Skin of body (tissue), 2 donors: ENCODE measurements around the gene FER. TPM values are rescaled to one million over a fixed set of nuclear protein-coding genes. Genes with fewer than 3 reads are reported as not detected.
"Not testable (repeated sequence)": the region's sequence is repeated elsewhere in the genome, so short reads cannot be mapped to it uniquely, and the experiment has no call there.

Source experiments
- DNase-seq: peaks from one replicate; lab custom pipeline; 2025; lab: John Stamatoyannopoulos, UW
- total RNA-seq: library from RNA; depleted of rRNA; stranded (reverse); fragments of >200 nt; gene quantifications from one replicate; pipeline ENCODE4 v1.2.3, GENCODE V29; 2014

Gene FER
- 31.8 TPM for total RNA-seq

GRCh38 chr5:108747774-108748400 lies at the start of gene FER:
Gene FER, plus strand, starts transcription at chr5:108747897. Its CDS starts 50,286 bp downstream, at chr5:108798183.
- no peak for DNase-seq

GRCh38 chr5:108700388-108700787 lies 47.3 kb upstream of the FER start:
- not testable (repeated sequence) for DNase-seq

GRCh38 chr5:108700930-108701329 lies 46.8 kb upstream of the FER start:
- DNase-seq = no peak

GRCh38 chr5:108702546-108702945 lies 45.2 kb upstream of the FER start:
- DNase-seq = no peak

GRCh38 chr5:108703313-108703712 lies 44.4 kb upstream of the FER start:
- DNase-seq = no peak

GRCh38 chr5:108707141-108707540 lies 40.6 kb upstream of the FER start:
- DNase-seq = no peak

- DNase-seq = no peak
These were observed 35.8 kb upstream of the FER start for GRCh38 chr5:108711898-108712297.

- DNase-seq = no peak
These were observed 32.3 kb upstream of the FER start for GRCh38 chr5:108715408-108715807.

- DNase-seq = no peak
These were observed 27.3 kb upstream of the FER start for GRCh38 chr5:108720391-108720790.

- DNase-seq = no peak
These were observed 21.1 kb upstream of the FER start for GRCh38 chr5:108726446-108727235.

- DNase-seq = peak; percentile 74
These were observed 20.5 kb upstream of the FER start for GRCh38 chr5:108727236-108727650.

GRCh38 chr5:108727651-108728565 lies 19.8 kb upstream of the FER start:
- DNase-seq = peak; percentile 77

GRCh38 chr5:108728566-108729241 lies 19.0 kb upstream of the FER start:
- DNase-seq = no peak

- DNase-seq = no peak
These were observed 18.5 kb upstream of the FER start for GRCh38 chr5:108729242-108729615.

GRCh38 chr5:108730617-108731340 lies 16.9 kb upstream of the FER start:
- no peak for DNase-seq

- DNase-seq = no peak
These were observed 11.9 kb upstream of the FER start for GRCh38 chr5:108735790-108736189.

GRCh38 chr5:108736855-108737254 lies 10.8 kb upstream of the FER start:
- no peak for DNase-seq

- no peak for DNase-seq
These were observed 8.3 kb upstream of the FER start for GRCh38 chr5:108739376-108739775.

GRCh38 chr5:108739906-108740305 lies 7.8 kb upstream of the FER start:
- no peak for DNase-seq

GRCh38 chr5:108743319-108743718 lies 4.4 kb upstream of the FER start:
- no peak for DNase-seq

- DNase-seq = no peak
These were observed 3.9 kb upstream of the FER start for GRCh38 chr5:108743846-108744245.
